ENCODE measurements around the gene DNAJB12.

The DNAJB12 gene

GRCh38 chr10:72285972-72286521, 68.7 kb downstream of the DNAJB12 start:
- no peak for DNase-seq

DNA sequence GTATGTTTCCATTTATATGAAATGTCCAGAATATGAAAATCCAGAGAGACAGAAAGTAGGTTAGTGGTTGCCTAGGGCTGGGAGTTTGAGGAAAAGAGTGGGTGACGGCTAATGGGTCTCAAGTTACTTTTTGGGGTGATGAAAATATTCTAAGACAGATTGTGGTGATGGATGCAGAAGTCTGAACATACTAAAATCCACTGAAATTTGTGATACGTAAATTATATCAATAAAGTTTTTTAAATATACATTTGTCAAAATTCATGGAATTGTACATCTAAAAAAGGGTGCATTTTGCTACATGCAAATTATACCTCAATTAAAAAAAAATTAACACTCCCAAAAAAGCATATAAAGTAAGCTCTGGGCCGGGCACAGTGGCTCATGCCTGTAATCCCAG, 71.6 kb downstream of the DNAJB12 start:
- DNase-seq: no peak

Measured in CD4-positive, alpha-beta T cell treated with Interleukin-15 for 1 hour (primary cell).